ENCODE measurements around the gene BTG2.
A peak's percentile ranks its signal among the peaks of the same experiment; 100 is the strongest.

BTG2 gene

DNA sequence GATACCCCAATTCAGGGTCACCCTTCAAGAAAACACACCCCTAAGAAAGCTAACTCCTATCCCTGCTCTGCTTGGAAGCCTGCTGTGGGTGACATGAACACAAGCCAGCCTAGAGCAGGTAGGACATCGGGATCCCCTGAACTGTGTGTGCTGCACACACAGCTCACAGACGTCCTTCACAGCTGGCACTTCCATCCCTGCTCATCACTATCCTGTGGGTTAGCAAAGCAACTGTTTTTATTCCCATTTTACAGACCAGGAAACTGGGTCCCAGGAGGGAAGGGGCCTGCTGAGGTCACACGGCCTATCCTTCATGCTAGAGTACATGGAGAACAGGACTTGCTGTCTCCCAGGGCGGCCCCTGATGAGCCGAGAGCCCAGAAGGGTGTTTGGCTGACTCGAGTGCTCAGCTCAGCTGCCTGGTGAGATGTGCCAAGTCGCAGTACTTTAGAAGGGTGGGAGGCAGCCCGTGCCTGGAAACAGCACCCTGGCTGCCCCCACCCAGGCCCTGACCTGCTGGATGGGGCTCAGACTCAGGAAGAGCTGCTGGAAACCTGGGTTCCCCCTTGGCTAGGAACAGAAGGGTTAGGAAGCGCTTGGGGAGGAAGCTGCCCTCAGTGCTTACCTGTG, 28.3 kb upstream of the BTG2 start:
- Histone ChIP-seq H3K9me3 (ENCODE audit: control insufficient read depth in 2 of 2, low read length in 2 of 2) (no peaks in the 10 kb centered on the region), H3K27ac (ENCODE audit: low read length) (peak overlapping the region; percentile 100), H3K9ac (ENCODE audit: low read length in 2 of 2) (peak overlapping the region; percentile 73 to 76), H3K4me1 (ENCODE audit: control insufficient read depth, insufficient read depth, low read length) (peaks cover 80% of the 10 kb centered on the region), H3K36me3 (ENCODE audit: control insufficient read depth in 2 of 2, insufficient read depth in 2 of 2, low read length in 2 of 2) (no peaks in the 10 kb centered on the region), H3K4me3 (ENCODE audit: low read length in 2 of 2) (peak overlapping the region in 1 of 2 donors; percentile 15), H3K27me3 (ENCODE audit: control insufficient read depth in 1 of 2, insufficient read depth in 2 of 2, low read length in 2 of 2) (no peaks in the 10 kb centered on the region)

DNA sequence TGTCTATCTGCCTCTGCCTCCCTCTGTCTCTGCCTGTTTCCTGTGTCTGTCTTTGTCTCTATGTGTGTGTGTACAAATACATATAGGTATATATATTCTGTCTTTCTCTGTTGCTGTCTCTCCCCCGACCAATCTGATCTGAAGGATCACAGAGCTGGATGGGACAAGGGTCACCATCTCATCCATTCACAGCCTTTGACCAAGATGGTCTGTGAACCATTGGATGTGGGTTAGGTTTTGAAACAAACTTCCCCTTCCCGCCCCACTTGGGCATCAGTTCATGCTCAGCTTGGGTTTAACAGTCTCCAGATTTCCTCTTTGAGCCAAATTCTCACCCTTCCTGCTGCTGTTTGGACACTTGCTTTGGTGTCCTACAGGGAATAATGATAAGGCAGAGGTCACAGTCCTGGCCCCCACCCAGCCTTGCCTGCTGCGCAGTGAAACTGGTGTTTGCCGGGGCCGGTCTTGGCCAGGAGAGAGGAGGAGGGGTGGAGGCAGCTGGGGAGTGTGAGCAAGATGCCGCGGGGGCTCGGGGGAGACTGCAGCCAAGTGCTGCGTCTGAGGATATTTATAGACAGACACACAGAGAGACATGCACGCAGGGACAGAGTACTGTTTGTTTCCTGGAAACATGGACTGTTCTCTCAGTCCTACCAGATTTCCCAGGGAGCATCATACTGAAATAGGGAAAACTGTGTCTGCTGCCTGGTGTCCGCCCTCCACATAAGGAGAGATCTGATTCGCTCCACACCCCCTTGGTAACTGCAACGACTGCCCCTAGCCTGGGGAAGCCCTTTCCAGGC, 27.0 kb upstream of the BTG2 start:
- Histone ChIP-seq H3K4me3 (ENCODE audit: low read length in 2 of 2) (peak overlapping the region; percentile 21 to 61), H3K27ac (ENCODE audit: low read length) (peak overlapping the region; percentile 100), H3K36me3 (ENCODE audit: control insufficient read depth in 2 of 2, insufficient read depth in 2 of 2, low read length in 2 of 2) (no peaks in the 10 kb centered on the region), H3K4me1 (ENCODE audit: control insufficient read depth, insufficient read depth, low read length) (peaks cover 80% of the 10 kb centered on the region), H3K9me3 (ENCODE audit: control insufficient read depth in 2 of 2, low read length in 2 of 2) (no peaks in the 10 kb centered on the region), H3K9ac (ENCODE audit: low read length in 2 of 2) (peak overlapping the region; percentile 78 to 92), H3K27me3 (ENCODE audit: control insufficient read depth in 1 of 2, insufficient read depth in 2 of 2, low read length in 2 of 2) (no peaks in the 10 kb centered on the region)

DNA sequence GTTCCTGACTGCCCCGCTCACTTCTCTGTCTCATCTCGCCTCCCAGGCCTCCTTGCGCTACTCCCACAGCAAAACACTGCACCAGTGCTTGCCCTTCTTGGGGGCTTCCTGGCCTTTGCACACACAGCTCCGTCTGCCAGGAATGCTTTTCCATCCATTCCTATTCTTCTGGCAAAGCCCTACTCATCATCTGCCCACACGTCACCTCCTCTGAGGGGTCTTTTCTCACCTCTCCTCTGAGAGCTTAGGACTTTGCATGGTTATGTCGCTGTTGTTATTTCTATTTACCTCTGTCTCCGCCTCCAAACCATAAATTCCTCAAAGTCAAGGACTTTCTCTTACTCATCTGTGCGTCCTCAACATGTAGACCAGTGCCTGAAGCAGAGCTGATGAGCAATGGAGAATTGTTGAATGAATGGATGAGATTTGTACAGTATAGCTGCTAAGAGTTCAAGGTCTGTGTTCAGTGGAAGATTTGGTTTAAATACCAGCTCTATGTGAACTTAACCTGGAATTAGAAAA, 26.4 kb upstream of the BTG2 start:
- Histone ChIP-seq H3K9ac (ENCODE audit: low read length in 2 of 2) (peak overlapping the region; percentile 78 to 92), H3K27ac (ENCODE audit: low read length) (peak overlapping the region; percentile 100), H3K4me1 (ENCODE audit: control insufficient read depth, insufficient read depth, low read length) (peaks cover 74% of the 10 kb centered on the region), H3K36me3 (ENCODE audit: control insufficient read depth in 2 of 2, insufficient read depth in 2 of 2, low read length in 2 of 2) (no peaks in the 10 kb centered on the region), H3K27me3 (ENCODE audit: control insufficient read depth in 1 of 2, insufficient read depth in 2 of 2, low read length in 2 of 2) (no peaks in the 10 kb centered on the region), H3K9me3 (ENCODE audit: control insufficient read depth in 2 of 2, low read length in 2 of 2) (no peaks in the 10 kb centered on the region), H3K4me3 (ENCODE audit: low read length in 2 of 2) (peak overlapping the region; percentile 38 to 61)

DNA sequence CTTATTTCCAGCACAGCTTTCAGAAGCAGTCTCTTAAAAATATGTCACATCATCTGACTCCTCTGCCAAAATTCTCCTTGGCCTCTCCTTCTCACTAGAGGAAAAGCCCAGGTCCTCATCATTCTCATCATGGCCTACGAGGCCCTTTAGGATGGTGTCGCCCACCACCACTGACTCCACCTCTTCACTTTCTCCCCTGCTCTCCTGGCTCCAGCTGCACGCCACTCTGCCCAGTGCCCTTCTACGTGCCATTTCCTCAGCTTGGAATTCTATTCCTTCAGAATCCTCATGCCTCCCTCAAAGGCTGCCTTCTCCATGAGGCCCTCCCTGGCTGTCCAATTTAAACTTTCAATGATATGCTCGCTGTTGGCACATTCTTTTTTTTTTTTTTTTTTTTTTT, 25.3 kb upstream of the BTG2 start:
- no peaks in the 10 kb centered on the region for H3K9me3 ChIP-seq (ENCODE audit: control insufficient read depth in 2 of 2, low read length in 2 of 2)
- H3K27ac ChIP-seq (ENCODE audit: low read length), result peak overlapping the region; percentile 100
- H3K9ac ChIP-seq (ENCODE audit: low read length in 2 of 2), result peak overlapping the region; percentile 29 to 78
- peaks cover 71% of the 10 kb centered on the region for H3K4me1 ChIP-seq (ENCODE audit: control insufficient read depth, insufficient read depth, low read length)
- no peaks in the 10 kb centered on the region for H3K27me3 ChIP-seq (ENCODE audit: control insufficient read depth in 1 of 2, insufficient read depth in 2 of 2, low read length in 2 of 2)
- H3K36me3 ChIP-seq (ENCODE audit: control insufficient read depth in 2 of 2, insufficient read depth in 2 of 2, low read length in 2 of 2), result no peaks in the 10 kb centered on the region
- no peak overlapping the region for H3K4me3 ChIP-seq (ENCODE audit: low read length in 2 of 2)

DNA sequence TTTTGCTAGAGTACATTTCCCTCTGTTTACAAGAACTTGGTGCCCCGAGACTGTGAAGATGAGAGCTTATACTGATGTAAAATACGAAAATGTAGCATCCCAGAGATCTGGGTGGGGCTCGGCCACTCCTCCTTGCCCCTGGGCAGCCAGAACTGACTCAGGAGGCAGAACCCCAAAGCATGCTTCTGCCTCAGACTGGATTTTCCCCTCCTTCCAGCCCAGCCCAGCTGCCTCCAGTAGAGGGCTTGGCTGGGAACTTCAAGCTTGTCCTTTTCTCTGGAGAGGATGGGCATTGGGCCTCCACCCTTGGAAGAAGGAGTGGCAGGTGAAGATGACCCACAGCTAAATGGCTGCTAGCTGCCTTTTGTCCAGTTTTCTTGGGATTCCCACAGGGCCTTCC, 24.3 kb upstream of the BTG2 start:
- Histone ChIP-seq H3K9ac (ENCODE audit: low read length in 2 of 2) (peak overlapping the region in 1 of 2 donors; percentile 54), H3K27ac (ENCODE audit: low read length) (peak overlapping the region; percentile 100), H3K36me3 (ENCODE audit: control insufficient read depth in 2 of 2, insufficient read depth in 2 of 2, low read length in 2 of 2) (no peaks in the 10 kb centered on the region), H3K4me1 (ENCODE audit: control insufficient read depth, insufficient read depth, low read length) (peaks cover 66% of the 10 kb centered on the region), H3K27me3 (ENCODE audit: control insufficient read depth in 1 of 2, insufficient read depth in 2 of 2, low read length in 2 of 2) (no peaks in the 10 kb centered on the region), H3K4me3 (ENCODE audit: low read length in 2 of 2) (no peak overlapping the region), H3K9me3 (ENCODE audit: control insufficient read depth in 2 of 2, low read length in 2 of 2) (no peaks in the 10 kb centered on the region)

DNA sequence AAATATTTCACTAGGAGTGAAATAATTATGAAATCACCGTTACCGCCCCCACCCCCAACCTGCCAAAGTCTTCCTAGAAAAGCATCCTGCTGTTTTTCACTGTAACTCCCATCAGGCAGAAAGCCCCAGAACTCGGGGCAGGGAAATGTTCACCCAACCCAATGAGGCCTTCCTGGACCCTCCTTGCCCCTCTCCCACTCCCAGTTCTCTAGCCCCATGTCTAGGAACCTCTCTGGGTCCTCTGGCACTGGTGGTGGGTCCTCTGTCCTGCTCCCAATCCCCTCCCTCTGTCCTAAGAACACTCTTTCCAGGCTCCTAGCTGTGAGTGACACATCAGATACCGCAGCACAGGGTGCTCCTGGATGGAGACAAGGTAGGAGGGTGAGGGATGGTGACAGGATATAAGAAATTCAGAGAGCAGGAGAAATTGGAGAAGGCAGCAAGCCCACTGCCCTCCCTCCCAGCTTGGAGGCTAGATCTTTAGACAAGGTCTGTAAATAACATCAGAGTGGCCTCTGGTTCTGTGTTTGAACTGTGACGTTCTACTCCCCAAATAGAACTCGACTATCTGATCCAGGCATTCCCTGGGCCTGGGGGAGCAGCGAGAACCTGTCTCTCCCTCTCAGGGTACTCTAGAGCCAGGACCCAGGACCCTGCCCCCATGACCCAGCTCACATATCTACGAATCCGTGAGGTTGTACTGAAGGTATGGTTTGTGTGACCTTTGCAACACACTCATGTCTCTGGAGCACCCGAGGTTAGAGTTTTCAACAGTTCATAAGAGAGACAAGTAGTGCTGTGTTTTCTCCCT, 23.3 kb upstream of the BTG2 start:
- Histone ChIP-seq H3K27ac (ENCODE audit: low read length) (peak overlapping the region; percentile 79), H3K27me3 (ENCODE audit: control insufficient read depth in 1 of 2, insufficient read depth in 2 of 2, low read length in 2 of 2) (no peaks in the 10 kb centered on the region), H3K4me3 (ENCODE audit: low read length in 2 of 2) (peak overlapping the region; percentile 1 to 22), H3K4me1 (ENCODE audit: control insufficient read depth, insufficient read depth, low read length) (peaks cover 68% of the 10 kb centered on the region), H3K36me3 (ENCODE audit: control insufficient read depth in 2 of 2, insufficient read depth in 2 of 2, low read length in 2 of 2) (no peaks in the 10 kb centered on the region), H3K9ac (ENCODE audit: low read length in 2 of 2) (peak overlapping the region; percentile 49 to 64), H3K9me3 (ENCODE audit: control insufficient read depth in 2 of 2, low read length in 2 of 2) (no peaks in the 10 kb centered on the region)

DNA sequence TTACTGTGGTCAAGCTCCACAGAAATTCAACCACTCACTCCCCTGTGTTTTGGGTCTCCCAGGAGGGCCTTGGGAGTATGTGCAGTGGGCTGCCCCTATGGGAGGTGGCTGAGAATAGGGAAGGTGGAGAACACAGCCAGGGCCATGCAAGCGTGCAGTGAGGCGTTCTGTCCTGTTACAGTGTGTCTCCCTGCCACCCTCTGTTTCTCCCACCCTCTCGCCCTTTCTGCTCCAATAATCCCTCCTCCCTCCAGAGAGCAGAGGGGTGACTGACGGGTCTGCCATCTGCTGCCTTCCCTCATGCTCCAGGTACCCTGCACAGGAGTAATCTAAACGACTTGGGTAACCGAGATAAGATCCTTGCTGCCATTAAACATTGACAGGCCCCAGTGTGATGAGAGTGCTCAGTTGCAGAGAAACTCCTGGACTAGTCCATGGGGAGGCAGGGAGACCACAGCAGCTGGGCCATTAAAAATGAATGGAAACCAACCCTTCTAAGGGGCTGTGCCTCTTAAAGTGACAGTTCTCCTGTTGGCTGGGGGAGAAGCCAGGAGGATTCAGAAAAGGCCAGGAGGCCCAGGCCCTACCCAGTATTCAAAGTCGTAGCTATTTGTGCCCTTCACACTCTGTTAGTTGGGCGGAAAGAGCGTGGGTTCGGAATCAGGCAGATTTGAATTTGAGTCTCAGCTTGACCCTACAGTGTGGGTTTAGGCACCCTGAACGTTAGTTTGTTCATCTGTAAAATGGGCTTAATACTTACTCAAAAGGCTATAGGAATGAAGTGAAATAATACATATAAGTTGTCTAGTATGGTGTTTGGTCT, 22.4 kb upstream of the BTG2 start:
- Histone ChIP-seq H3K9me3 (ENCODE audit: control insufficient read depth in 2 of 2, low read length in 2 of 2) (no peaks in the 10 kb centered on the region), H3K36me3 (ENCODE audit: control insufficient read depth in 2 of 2, insufficient read depth in 2 of 2, low read length in 2 of 2) (no peaks in the 10 kb centered on the region), H3K9ac (ENCODE audit: low read length in 2 of 2) (peak overlapping the region; percentile 49 to 64), H3K27ac (ENCODE audit: low read length) (peak overlapping the region; percentile 79), H3K27me3 (ENCODE audit: control insufficient read depth in 1 of 2, insufficient read depth in 2 of 2, low read length in 2 of 2) (no peaks in the 10 kb centered on the region), H3K4me1 (ENCODE audit: control insufficient read depth, insufficient read depth, low read length) (peaks cover 68% of the 10 kb centered on the region), H3K4me3 (ENCODE audit: low read length in 2 of 2) (no peak overlapping the region)

DNA sequence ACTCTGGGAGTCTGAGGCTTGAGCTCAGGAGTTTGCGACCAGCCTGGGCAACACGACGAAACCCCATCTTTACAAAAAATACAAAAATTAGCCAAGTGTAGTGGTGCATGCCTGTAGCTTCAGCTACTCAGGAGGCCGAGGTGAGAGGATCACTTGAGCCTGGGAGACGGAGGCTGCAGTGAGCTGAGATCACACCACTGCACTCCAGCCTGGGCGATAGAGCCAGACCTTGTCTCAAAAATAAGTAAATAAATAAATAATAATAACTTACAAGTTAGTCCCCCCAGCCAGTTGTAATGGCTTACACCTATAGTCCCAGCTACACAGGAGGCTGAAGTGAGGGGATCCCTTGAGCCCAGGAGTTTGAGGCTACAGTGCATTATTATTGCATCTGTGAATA, 21.7 kb upstream of the BTG2 start:
- Histone ChIP-seq H3K27me3 (ENCODE audit: control insufficient read depth in 1 of 2, insufficient read depth in 2 of 2, low read length in 2 of 2) (no peaks in the 10 kb centered on the region), H3K36me3 (ENCODE audit: control insufficient read depth in 2 of 2, insufficient read depth in 2 of 2, low read length in 2 of 2) (no peaks in the 10 kb centered on the region), H3K9ac (ENCODE audit: low read length in 2 of 2) (no peak overlapping the region), H3K9me3 (ENCODE audit: control insufficient read depth in 2 of 2, low read length in 2 of 2) (no peaks in the 10 kb centered on the region), H3K27ac (ENCODE audit: low read length) (no peak overlapping the region), H3K4me1 (ENCODE audit: control insufficient read depth, insufficient read depth, low read length) (peaks cover 66% of the 10 kb centered on the region), H3K4me3 (ENCODE audit: low read length in 2 of 2) (no peak overlapping the region)

DNA sequence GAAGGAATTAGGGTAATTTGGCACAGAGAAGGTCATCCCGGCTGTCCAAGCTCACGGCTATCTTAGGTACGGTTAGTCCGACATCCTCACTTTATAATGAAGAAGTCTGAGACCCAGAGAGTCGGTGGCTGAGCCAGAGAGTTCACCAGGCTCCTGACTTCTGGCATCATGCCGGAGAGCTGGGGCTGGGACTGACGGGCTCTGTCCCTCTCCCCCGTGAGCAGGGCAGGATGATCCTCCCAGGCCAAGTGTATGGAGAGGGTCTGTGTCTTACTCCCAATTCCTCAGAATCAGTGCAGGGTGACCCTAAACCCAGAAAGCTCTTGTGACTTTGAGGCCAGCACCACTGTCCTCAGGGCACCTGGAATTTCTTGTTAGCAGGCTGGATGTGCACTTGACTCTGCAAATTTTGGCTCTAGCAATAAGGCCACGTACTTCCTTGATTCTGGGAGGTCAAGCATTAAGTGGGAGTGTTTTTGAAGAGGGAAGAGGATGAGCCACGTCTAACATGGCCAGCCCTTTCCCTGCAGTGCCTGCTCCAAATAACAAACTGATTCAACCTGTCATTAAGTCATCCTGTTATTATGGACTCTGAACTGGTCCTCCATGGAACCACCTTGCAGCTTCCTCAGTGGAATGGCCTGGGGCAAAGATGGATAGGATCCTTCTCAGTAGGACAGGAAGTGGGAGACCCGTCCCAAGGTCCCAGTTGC, 20.8 kb upstream of the BTG2 start:
- Histone ChIP-seq H3K27ac (ENCODE audit: low read length) (no peak overlapping the region), H3K9ac (ENCODE audit: low read length in 2 of 2) (no peak overlapping the region), H3K4me1 (ENCODE audit: control insufficient read depth, insufficient read depth, low read length) (peaks cover 61% of the 10 kb centered on the region)

More for the DNA sequence above, 20.8 kb upstream of the BTG2 start:
- Histone ChIP-seq H3K9me3 (ENCODE audit: control insufficient read depth in 2 of 2, low read length in 2 of 2) (no peaks in the 10 kb centered on the region), H3K4me3 (ENCODE audit: low read length in 2 of 2) (peak overlapping the region in 1 of 2 donors; percentile 3), H3K27me3 (ENCODE audit: control insufficient read depth in 1 of 2, insufficient read depth in 2 of 2, low read length in 2 of 2) (no peaks in the 10 kb centered on the region), H3K36me3 (ENCODE audit: control insufficient read depth in 2 of 2, insufficient read depth in 2 of 2, low read length in 2 of 2) (no peaks in the 10 kb centered on the region)

Data from stomach smooth muscle (tissue), 2 donors.